Ascending aorta (tissue), 2 donors: ENCODE results near the gene UNCX. TPM values are rescaled to one million over a fixed set of nuclear protein-coding genes. Genes with fewer than 3 reads are reported as not detected.

Source experiments
- DNase-seq, 2 donors: peaks; one replicate each; pipeline ENCODE4 v3.0.0-alpha.2; 2019; ENCODE audit warnings: low spot score in 2 of 2
- H3K27ac ChIP-seq, 2 donors: fragments of 200-600 bp; sonication (generic); one replicate each; pipeline ENCODE4 v1.5.1; 2016 to 2017; ENCODE audit warnings: mild to moderate bottlenecking in 1 of 2
- H3K27me3 ChIP-seq: fragments of 200-600 bp; sonication (generic); one replicate; pipeline ENCODE4 v1.5.1; 2017
- H3K36me3 ChIP-seq, 2 donors: fragments of 200-600 bp; sonication (generic); one replicate each; pipeline ENCODE4 v1.5.1; 2016
- H3K4me1 ChIP-seq, 2 donors: fragments of 200-600 bp; sonication (generic); one replicate each; pipeline ENCODE4 v1.5.1; 2016 to 2017; ENCODE audit warnings: mild to moderate bottlenecking in 1 of 2
- H3K4me3 ChIP-seq, 2 donors: fragments of 200-600 bp; sonication (generic); one replicate each; pipeline ENCODE4 v1.5.1; 2016 to 2017; ENCODE audit warnings: mild to moderate bottlenecking in 1 of 2
- H3K9me3 ChIP-seq, 2 donors: fragments of 200-600 bp; sonication (generic); one replicate each; pipeline ENCODE4 v1.5.1; 2016
- intact Hi-C: fragments of 100-400 bp; cut with DNase I; formaldehyde crosslinking; loops from one replicate; pipeline ENCODE4 v1.15.1; 2023
- total RNA-seq: library from RNA; depleted of rRNA; stranded (reverse); fragments of >200 nt; gene quantifications from one replicate; pipeline ENCODE4 v1.1.0, GENCODE V29; 2016
- TF ChIP-seq, protein P1 (sequence below), 3 experiments: fragments of 200-600 bp in 2 of 3; fragments of 450-650 bp in 1 of 3; sonication (generic) in 2 of 3; IDR thresholded peaks; one replicate each; pipeline ENCODE4 v1.5.1; 2016 to 2019; ENCODE audit warnings: antibody characterized with exemption in 3 of 3, mild to moderate bottlenecking in 1 of 3, moderate library complexity in 1 of 3

Gene UNCX
- total RNA-seq, 1 donor from 2014 or later, result not detected

DNA sequence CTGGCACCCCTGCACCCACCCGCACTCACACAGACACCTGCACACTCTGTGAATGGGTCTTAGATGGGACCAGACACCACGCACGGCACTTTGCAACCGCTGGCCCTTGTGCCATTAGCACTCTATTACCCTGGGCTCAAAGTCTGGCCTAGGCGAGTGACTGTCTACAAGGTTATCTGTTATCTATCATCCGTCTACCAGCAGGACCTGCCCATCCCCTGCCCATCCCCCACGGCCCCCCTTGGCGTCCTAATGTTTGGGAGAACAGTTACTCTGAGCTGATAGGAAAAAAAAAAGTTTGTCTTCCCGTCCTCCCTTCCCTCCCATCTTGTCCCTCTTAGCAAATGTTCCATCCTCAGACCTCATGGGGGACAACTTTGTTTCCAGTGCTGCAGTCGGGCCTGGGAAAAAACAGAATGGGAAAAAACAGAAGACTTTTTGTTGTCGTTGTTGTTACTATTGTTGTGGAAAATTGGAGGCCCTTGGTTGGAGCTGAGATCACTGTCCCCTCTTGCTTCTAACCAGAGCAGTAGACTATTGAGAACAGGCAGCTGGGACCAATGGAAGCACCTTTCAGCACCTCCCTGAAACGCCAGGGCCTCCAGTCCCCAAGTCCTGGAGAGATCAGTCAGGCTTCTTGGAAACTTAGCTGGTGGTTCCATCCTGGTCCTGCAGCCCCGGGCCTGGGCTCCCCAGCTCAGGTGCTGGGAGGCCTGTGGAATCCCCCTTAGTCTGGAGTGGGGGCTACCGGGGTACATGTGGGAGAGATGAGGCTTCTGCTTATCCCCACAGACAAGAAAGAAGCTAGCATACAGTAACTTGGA is 12.2 kb downstream of the UNCX start:
- intact Hi-C loops, result no loop called here
- TF ChIP-seq, protein P1, sequence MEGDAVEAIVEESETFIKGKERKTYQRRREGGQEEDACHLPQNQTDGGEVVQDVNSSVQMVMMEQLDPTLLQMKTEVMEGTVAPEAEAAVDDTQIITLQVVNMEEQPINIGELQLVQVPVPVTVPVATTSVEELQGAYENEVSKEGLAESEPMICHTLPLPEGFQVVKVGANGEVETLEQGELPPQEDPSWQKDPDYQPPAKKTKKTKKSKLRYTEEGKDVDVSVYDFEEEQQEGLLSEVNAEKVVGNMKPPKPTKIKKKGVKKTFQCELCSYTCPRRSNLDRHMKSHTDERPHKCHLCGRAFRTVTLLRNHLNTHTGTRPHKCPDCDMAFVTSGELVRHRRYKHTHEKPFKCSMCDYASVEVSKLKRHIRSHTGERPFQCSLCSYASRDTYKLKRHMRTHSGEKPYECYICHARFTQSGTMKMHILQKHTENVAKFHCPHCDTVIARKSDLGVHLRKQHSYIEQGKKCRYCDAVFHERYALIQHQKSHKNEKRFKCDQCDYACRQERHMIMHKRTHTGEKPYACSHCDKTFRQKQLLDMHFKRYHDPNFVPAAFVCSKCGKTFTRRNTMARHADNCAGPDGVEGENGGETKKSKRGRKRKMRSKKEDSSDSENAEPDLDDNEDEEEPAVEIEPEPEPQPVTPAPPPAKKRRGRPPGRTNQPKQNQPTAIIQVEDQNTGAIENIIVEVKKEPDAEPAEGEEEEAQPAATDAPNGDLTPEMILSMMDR (IDR thresholded peaks at IDR 0.05), result no peak
- DNase-seq, result no peak
- H3K27ac ChIP-seq, result no peak overlapping the region
- H3K4me3 ChIP-seq, result no peak overlapping the region
- H3K4me1 ChIP-seq, result peaks cover 8 to 13% of the 10 kb centered on the region in 2 donors
- peaks cover 74% of the 10 kb centered on the region for H3K27me3 ChIP-seq
- no peaks in the 10 kb centered on the region for H3K36me3 ChIP-seq
- no peaks in the 10 kb centered on the region for H3K9me3 ChIP-seq

- Histone ChIP-seq H3K4me1 (peaks cover 8 to 13% of the 10 kb centered on the region in 2 donors), H3K9me3 (no peaks in the 10 kb centered on the region), H3K27ac (no peak overlapping the region), H3K36me3 (no peaks in the 10 kb centered on the region), H3K27me3 (peaks cover 70% of the 10 kb centered on the region), H3K4me3 (no peak overlapping the region)
- TF ChIP-seq, protein P1 (IDR thresholded peaks at IDR 0.05), result no peak
- DNase-seq, result no peak
- intact Hi-C loops, result no loop called here
Observed at GRCh38 chr7:1245524-1246050, 12.9 kb downstream of the UNCX start.

GRCh38 chr7:1246160-1246870 is 13.6 kb downstream of the UNCX start:
- Histone ChIP-seq H3K4me3 (peak overlapping the region in 1 of 2 donors; percentile 30), H3K9me3 (no peaks in the 10 kb centered on the region), H3K36me3 (no peaks in the 10 kb centered on the region), H3K27me3 (peaks cover 64% of the 10 kb centered on the region), H3K4me1 (peaks cover 8 to 13% of the 10 kb centered on the region in 2 donors), H3K27ac (no peak overlapping the region)
- no peak for DNase-seq
- intact Hi-C loops, result no loop called here
- TF ChIP-seq, protein P1 (IDR thresholded peaks at IDR 0.05), result no peak

- peaks cover 57% of the 10 kb centered on the region for H3K27me3 ChIP-seq
- intact Hi-C loops, result no loop called here
- H3K9me3 ChIP-seq, result no peaks in the 10 kb centered on the region
- TF ChIP-seq, protein P1 (IDR thresholded peaks at IDR 0.05), result no peak
- H3K4me3 ChIP-seq, result peak overlapping the region; percentile 11 to 30
- H3K27ac ChIP-seq, result no peak overlapping the region
- DNase-seq, result no peak
- H3K4me1 ChIP-seq, result peaks cover 8 to 13% of the 10 kb centered on the region in 2 donors
- no peaks in the 10 kb centered on the region for H3K36me3 ChIP-seq
Observed at GRCh38 chr7:1246871-1247526, 14.3 kb downstream of the UNCX start.

- no peaks in the 10 kb centered on the region for H3K9me3 ChIP-seq
- no peak for DNase-seq
- TF ChIP-seq, protein P1 (IDR thresholded peaks at IDR 0.05), result no peak
- H3K27me3 ChIP-seq, result peaks cover 51% of the 10 kb centered on the region
- H3K36me3 ChIP-seq, result no peaks in the 10 kb centered on the region
- H3K27ac ChIP-seq, result no peak overlapping the region
- H3K4me1 ChIP-seq, result peaks cover 8 to 13% of the 10 kb centered on the region in 2 donors
- intact Hi-C loops, result no loop called here
- H3K4me3 ChIP-seq, result peak overlapping the region in 1 of 2 donors; percentile 11
Observed at GRCh38 chr7:1247527-1248041, 14.9 kb downstream of the UNCX start.
